Hippocampal formation (tissue), 2 donors: ENCODE measurements around the gene IFIT1B.

Experiments used
- DNase-seq, 2 donors: peaks; one replicate each; lab custom pipeline; 2025; lab: John Stamatoyannopoulos, UW

The IFIT1B gene

DNA sequence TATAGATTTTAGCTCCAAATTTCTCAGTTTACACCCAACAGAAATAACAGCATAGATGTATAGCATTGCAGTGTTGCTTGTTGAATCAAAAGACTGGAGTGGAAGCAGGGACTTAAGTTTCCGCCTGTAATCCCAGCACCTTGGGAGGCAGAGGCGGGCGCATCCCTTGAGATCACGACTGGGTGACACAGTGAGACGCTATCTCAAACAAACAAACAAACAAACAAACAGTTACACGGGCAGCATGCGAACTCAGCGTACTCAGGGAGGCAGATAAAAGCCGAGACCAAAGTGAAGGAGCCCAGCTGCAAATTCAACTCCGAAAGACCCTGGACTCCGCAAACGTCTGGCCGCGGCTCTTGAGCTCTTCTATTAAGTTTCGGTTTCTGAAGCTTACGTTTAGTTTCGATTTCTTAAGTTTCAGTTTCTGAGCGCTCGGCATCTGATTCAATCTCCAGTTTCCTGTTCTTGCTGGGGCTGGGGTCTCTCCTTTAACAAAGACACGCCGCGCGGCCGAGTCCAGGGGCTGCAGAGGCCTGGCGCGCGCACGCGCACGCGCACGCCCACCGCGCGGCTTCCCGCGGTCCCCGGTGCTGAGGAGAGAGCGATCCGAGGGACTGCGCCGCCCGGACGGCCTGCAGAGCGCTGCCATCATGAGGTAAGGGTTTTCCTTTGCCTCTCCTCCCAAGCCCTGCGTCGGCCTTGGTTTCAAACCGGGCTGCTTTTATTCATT is 36.5 kb downstream of the IFIT1B start, which contains the start of gene IFIT5:
TSS of gene IFIT5 (plus strand) at position 423 of the 733 bp plus-strand sequence. CDS start at position 654, 231 bp downstream.
- DNase-seq: peak; percentile 71 to 81

DNA sequence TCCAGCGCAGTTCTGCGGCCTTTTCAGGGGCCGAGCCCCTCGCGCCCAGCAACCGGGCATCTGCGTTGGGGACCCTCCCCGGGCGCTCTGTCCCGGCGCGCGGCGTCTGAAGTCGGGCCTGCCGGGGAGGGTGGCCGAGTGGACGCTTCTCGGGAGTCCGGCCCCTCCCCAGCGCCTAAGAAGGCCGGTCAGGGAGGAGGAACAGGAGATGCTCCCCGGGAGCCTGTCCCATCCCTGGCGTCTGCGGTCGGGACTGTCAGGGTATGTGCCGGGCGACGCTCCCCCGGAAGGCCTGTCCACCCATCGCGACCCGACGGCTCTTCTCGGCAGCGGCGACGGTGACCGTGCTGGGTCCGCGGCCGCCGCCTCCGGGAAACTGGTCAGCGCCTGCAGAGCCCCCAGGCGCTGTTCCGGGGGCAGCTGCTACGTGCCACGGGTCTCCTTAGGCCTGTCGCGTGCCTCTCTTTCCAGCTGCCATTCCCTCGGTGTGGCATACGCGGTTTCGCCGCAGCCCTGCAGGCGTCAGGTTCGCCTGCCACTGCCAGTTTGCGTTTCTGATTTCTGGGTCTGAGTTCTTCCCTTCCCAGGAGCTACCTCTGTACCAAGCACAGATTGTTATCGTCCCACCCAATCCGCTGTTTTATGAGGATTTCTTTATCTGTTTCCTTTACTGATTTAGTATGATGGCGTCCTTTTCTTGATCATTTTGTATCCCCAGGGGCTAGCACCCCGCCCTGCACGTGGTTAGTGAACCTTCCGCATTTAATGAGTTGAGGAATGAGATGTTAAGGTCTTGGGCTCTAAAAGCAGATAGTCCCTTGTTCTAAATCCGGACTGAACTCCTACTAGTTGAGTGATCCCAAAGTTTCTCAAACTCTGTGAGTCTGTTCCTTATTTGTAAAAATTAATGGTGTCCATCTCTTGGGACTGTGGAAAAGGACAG is 37.3 kb downstream of the IFIT1B start:
- peak in 1 of 2 donors; percentile 70 for DNase-seq

DNA sequence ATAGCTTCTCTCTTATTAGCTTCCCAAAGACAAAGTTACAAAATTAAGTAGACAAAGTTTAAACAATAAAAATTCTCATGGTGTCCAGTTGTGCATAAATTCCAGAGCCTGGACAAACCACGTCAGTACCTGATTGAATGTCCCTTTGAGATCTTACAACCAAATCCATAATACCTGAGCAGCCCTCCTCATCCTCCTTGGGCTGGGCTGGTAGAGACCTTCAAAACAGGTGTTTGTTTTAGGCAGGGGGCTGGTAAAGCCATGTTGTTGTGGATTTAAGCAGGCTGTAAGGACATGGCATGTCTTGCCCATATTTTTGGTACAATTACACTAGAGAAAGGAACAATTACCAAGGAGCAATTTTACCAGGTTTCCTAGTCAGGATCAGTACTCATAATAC is 38.6 kb downstream of the IFIT1B start:
- no peak for DNase-seq

DNA sequence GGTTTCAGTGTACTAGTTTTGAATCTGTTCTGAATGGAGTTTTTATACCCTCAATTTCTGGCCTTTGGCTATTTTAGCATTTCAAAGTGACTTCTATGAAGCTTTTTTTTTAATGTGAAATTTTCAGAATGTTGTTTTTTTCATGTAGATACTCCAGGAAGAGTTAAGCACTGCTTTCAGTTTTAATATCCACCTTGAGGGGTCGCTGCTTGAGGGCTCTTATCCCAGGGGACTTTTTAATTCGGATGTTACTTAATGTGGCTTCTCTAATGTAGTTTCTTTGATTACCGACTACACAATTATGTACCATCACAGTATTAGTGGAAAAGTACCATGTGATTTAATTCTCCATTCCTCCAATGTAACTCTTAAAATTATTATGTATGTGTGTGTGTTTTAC is 41.7 kb downstream of the IFIT1B start:
- no peak for DNase-seq

DNA sequence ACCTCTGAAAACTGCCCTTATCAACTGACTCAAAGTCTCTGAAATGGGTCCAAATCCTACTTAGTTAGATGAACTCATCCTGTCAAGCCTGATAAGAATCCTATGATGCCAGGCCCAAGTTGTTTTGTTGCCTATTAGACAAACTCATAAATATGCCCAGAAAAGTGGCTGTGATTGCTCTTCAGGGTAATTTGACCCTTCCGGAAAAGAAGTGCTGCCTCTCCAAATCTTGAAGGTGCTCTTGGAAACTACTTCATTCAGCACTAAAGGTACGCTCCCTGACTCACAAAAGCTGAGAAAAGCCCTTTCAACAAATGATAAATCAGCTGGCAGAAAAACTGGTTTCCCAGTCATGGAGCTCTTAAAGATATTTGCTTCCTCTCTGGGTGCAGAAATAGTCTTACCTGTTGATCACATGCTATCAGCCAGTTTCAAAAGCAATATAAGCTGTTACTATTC is 43.2 kb downstream of the IFIT1B start:
- DNase-seq: no peak

DNA sequence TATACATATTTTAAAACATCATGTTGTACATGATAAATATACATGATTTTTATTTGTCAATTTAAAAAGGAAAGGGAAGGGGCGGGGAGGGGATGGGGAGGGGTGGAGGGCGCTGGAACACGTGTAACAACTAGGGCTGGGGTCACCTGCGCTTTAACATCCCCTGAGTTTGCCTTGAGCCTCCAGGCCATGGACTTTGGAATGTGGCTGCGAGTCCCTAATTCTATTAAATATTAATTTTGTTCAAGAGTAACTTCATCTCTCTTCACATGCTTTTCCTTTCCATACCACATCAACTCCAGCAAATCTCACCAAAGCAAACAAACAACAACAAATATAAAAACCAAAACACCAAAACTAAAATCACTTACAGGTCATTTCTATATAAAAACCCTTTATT is 47.1 kb downstream of the IFIT1B start:
- DNase-seq: no peak

DNA sequence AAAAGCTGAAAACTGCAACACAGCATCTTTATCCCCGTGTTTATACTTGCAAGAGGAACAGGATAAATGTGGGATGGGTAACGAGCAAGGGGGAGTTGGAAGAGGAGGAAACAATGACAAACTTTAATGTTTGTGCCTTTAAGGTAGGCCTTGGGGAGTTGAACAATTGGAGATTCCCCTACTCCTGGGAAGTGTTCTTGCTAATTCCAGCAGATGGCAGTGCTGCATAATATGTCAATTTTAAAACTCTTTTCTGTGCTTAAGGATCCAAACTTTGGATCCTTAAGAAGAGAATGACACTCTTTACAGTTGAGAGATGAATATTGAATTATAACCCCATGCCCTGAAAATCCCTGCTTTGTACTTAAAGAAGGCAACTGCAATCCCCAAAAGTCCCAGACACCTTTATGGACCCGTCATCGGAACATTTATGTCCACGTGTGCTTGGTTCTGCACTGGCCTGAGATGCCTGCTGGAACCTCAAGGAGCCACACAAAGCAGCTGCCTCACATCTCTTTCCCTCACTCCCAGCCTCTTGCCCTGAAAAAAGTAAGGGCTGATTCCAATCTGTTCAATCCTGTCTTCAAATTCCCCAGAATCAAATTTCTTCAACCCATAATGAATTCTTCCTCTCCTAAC is 48.5 kb downstream of the IFIT1B start:
- peak in 1 of 2 donors; percentile 65 for DNase-seq

DNA sequence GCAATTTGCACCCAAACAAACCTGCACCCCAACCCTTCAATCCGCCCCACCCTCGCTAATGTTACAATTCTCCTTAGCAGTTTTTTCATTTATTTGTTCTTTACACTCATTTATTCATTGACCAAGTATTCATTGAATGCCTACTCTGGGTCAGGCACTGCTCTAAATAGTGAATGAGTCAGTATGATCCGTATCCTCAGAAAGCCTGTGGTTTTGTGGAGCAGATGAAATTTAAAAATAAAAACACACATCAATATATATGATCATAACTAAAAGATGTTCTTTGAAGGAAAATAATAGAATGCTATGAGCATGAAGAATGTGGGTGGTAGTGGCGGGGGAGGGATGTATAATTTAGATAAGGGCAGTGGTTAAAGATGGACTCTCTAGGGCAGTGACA is 49.8 kb downstream of the IFIT1B start:
- no peak for DNase-seq

DNA sequence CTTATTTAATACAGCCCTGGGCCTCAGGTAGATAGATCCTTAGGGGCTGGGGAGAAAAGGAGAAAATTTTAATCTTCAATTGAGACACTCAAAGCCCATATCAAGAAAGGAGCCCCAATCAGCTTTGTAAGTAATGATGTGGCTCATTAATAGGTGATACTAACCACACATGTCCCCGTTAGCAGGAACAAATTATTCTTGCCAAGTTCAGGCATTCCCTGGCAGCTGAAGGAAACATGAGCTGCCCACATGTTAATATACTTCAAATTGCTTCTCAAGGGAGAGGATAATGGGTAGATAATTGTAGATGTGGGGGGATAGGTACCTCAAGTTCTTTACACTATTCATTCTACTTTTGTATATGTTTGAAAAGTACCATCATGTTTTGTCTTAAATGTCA is 51.0 kb downstream of the IFIT1B start:
- no peak for DNase-seq

DNA sequence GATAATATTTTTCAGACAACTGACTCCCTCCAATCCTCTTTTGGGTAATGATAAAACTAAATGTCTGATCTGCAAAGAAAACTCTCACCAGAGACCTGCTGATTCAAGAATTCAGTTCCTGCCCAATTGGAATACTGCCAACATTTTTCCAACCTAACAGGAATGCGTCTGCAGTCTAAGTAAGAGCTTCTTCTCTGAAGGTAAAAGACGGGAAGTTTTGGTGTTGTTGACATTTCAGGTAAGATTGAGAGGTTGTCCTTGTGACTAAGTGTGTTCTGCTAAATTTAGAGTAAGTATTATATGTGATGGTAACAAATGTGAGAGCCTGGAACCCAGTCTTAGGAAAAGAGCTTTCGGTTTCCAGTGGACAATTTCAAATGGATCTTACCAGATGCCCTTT is 54.1 kb downstream of the IFIT1B start:
- DNase-seq: no peak
